Gastrocnemius medialis (tissue), 4 donors: ENCODE data around the gene AKAP6.

Source experiments
- CTCF ChIP-seq, 5 experiments: fragments of 450-650 bp in 3 of 5; fragments of 200-600 bp in 2 of 5; sonication (generic) in 2 of 5; IDR thresholded peaks in 4 of 5; conservative IDR thresholded peaks in 1 of 5; 1 replicate in 4 of 5; 2 replicates in 1 of 5; pipeline ENCODE4 v1.5.1; 2016 to 2019; ENCODE audit warnings: antibody characterized with exemption in 5 of 5, mild to moderate bottlenecking in 3 of 5, moderate library complexity in 3 of 5
- POLR2A ChIP-seq, 2 donors: fragments of 450-650 bp; IDR thresholded peaks; one replicate each; pipeline ENCODE4 v1.6.1; 2017; ENCODE audit warnings: antibody characterized with exemption in 2 of 2, mild to moderate bottlenecking in 2 of 2, moderate library complexity in 2 of 2

DNA sequence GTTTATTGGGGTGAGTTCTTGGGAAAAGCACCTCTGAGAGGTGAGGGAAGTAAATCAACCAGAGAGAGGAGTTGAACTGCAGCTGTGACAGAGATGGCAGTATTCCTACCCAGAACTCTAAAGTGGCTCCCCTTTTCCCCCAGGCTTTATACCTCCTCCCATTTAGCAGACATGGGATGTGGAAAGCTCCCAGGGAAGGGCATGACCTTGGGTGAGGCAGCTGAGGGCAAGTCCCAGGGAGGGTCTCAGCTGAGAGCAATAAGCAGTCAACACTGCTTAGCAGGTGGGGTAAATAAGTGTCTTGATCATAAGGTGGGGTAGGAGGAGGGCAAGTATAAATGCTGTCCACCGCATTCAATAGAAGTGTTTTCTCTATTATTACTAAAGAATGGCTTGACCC is 143.0 kb downstream of the AKAP6 start:
- no peak for TF ChIP-seq POLR2A (IDR thresholded peaks at IDR 0.05)
- no peak for TF ChIP-seq CTCF (IDR thresholded peaks at IDR 0.05 in 4 of 5, conservative IDR thresholded peaks at IDR 0.05 in 1 of 5)
